GM18517 (cell line): ENCODE measurements around the gene RASL10B.

Source experiments
- ATAC-seq: cut with Tn5 transposase; IDR thresholded peaks from one replicate; pipeline ENCODE4 v1.9.1; 2021; ENCODE audit warnings: mild to moderate bottlenecking, moderate library complexity; ENCODE audit not compliant: unreplicated experiment

The RASL10B gene

GRCh38 chr17:35763767-35764122, 32.3 kb downstream of the RASL10B start:
- peak; percentile 17 for ATAC-seq

- ATAC-seq = peak; percentile 73
Measured at GRCh38 chr17:35764123-35764991, 32.9 kb downstream of the RASL10B start.

GRCh38 chr17:35765086-35765710, 33.8 kb downstream of the RASL10B start:
- ATAC-seq = no peak

GRCh38 chr17:35765756-35766488, 34.5 kb downstream of the RASL10B start:
- no peak for ATAC-seq

GRCh38 chr17:35766489-35766877, 35.0 kb downstream of the RASL10B start:
- ATAC-seq = no peak

GRCh38 chr17:35766903-35767510, 35.6 kb downstream of the RASL10B start:
- ATAC-seq = no peak

- ATAC-seq = no peak
Measured at GRCh38 chr17:35768797-35769196, 37.4 kb downstream of the RASL10B start.

GRCh38 chr17:35769895-35770486, 38.6 kb downstream of the RASL10B start:
- no peak for ATAC-seq

GRCh38 chr17:35773129-35773528, 41.7 kb downstream of the RASL10B start:
- no peak for ATAC-seq

- ATAC-seq = no peak
Measured at GRCh38 chr17:35773679-35774425, 42.4 kb downstream of the RASL10B start.

- no peak for ATAC-seq
Measured at GRCh38 chr17:35774499-35774898, 43.1 kb downstream of the RASL10B start.

- ATAC-seq = no peak
Measured at GRCh38 chr17:35775039-35775438, 43.6 kb downstream of the RASL10B start.

- no peak for ATAC-seq
Measured at GRCh38 chr17:35775583-35775982, 44.1 kb downstream of the RASL10B start.

- no peak for ATAC-seq
Measured at GRCh38 chr17:35778641-35779196, 47.3 kb downstream of the RASL10B start.

- no peak for ATAC-seq
Measured at GRCh38 chr17:35780950-35781349, 49.5 kb downstream of the RASL10B start.

- no peak for ATAC-seq
Measured at GRCh38 chr17:35784895-35785294, 53.5 kb downstream of the RASL10B start.

GRCh38 chr17:35786941-35787432, 55.5 kb downstream of the RASL10B start:
- no peak for ATAC-seq

- ATAC-seq = no peak
Measured at GRCh38 chr17:35788477-35789368, 57.3 kb downstream of the RASL10B start.

GRCh38 chr17:35790841-35791240, 59.4 kb downstream of the RASL10B start:
- no peak for ATAC-seq
